ENCODE data around the gene H6PD.

Gene H6PD

GRCh38 chr1:9207086-9207485, 27.5 kb upstream of the H6PD start:
- DNase-seq (ENCODE audit: low read depth in 2 of 2), result no peak

- DNase-seq (ENCODE audit: low read depth in 2 of 2), result no peak
These were observed 26.9 kb upstream of the H6PD start for GRCh38 chr1:9207715-9208114.

GRCh38 chr1:9211291-9211811, 23.2 kb upstream of the H6PD start:
- DNase-seq (ENCODE audit: low read depth in 2 of 2), result no peak

- DNase-seq (ENCODE audit: low read depth in 2 of 2), result no peak
These were observed 21.8 kb upstream of the H6PD start for GRCh38 chr1:9212735-9213134.

- DNase-seq (ENCODE audit: low read depth in 2 of 2), result no peak
These were observed 20.6 kb upstream of the H6PD start for GRCh38 chr1:9213956-9214355.

GRCh38 chr1:9218917-9219316, 15.7 kb upstream of the H6PD start:
- DNase-seq (ENCODE audit: low read depth in 2 of 2), result no peak

GRCh38 chr1:9222846-9223625, 11.5 kb upstream of the H6PD start:
- no peak for DNase-seq (ENCODE audit: low read depth in 2 of 2)

- DNase-seq (ENCODE audit: low read depth in 2 of 2), result no peak
These were observed 9.7 kb upstream of the H6PD start for GRCh38 chr1:9224664-9225410.

- no peak for DNase-seq (ENCODE audit: low read depth in 2 of 2)
These were observed 9.2 kb upstream of the H6PD start for GRCh38 chr1:9225411-9225785.

- no peak for DNase-seq (ENCODE audit: low read depth in 2 of 2)
These were observed 6.0 kb upstream of the H6PD start for GRCh38 chr1:9228609-9229008.

GRCh38 chr1:9229549-9229948, 5.0 kb upstream of the H6PD start:
- no peak for DNase-seq (ENCODE audit: low read depth in 2 of 2)

GRCh38 chr1:9230869-9231533, 3.6 kb upstream of the H6PD start:
- DNase-seq (ENCODE audit: low read depth in 2 of 2), result no peak

- DNase-seq (ENCODE audit: low read depth in 2 of 2), result no peak
These were observed 2.8 kb upstream of the H6PD start for GRCh38 chr1:9231648-9232332.

GRCh38 chr1:9233241-9233941, 1.2 kb upstream of the H6PD start:
- no peak for DNase-seq (ENCODE audit: low read depth in 2 of 2)

- no peak for DNase-seq (ENCODE audit: low read depth in 2 of 2)
These were observed 692 bp upstream of the H6PD start for GRCh38 chr1:9233942-9234222.

GRCh38 chr1:9235096-9235459, 504 bp downstream of the H6PD start:
- DNase-seq (ENCODE audit: low read depth in 2 of 2), result no peak

GRCh38 chr1:9235560-9235959, 986 bp downstream of the H6PD start:
- DNase-seq (ENCODE audit: low read depth in 2 of 2), result no peak

- DNase-seq (ENCODE audit: low read depth in 2 of 2), result no peak
These were observed 3.6 kb downstream of the H6PD start for GRCh38 chr1:9238134-9238533.

GRCh38 chr1:9238550-9238949, 4.0 kb downstream of the H6PD start:
- no peak for DNase-seq (ENCODE audit: low read depth in 2 of 2)

- no peak for DNase-seq (ENCODE audit: low read depth in 2 of 2)
These were observed 5.2 kb downstream of the H6PD start for GRCh38 chr1:9239622-9240401.
